Trophoblast cell (in vitro differentiated cells and primary cell): Measurements from ENCODE around the gene MAGED4B. TPM values are rescaled to one million over a fixed set of nuclear protein-coding genes. Genes with fewer than 3 reads are reported as not detected.
"Not testable (repeated sequence)": the region's sequence is repeated elsewhere in the genome, so short reads cannot be mapped to it uniquely, and the experiment has no call there.

Experiments used
- DNase-seq, 2 donors: peaks; one replicate each; pipeline ENCODE4 v3.0.0-alpha.2; 2016
- H2AFZ ChIP-seq: 2 replicates; pipeline ENCODE4 v1.6.1; 2013; ENCODE audit warnings: low read length, moderate library complexity, mild to moderate bottlenecking; ENCODE audit not compliant: insufficient read depth, poor library complexity
- H2AK5ac ChIP-seq: 2 replicates; pipeline ENCODE4 v1.6.1; 2013; ENCODE audit warnings: mild to moderate bottlenecking, low read length
- H2BK120ac ChIP-seq: 2 replicates; pipeline ENCODE4 v1.6.1; 2013; ENCODE audit warnings: low read length, mild to moderate bottlenecking, moderate library complexity; ENCODE audit not compliant: insufficient read depth, poor library complexity
- H2BK12ac ChIP-seq: 2 replicates; pipeline ENCODE4 v1.6.1; 2013; ENCODE audit warnings: mild to moderate bottlenecking, low read length, moderate library complexity
- H2BK5ac ChIP-seq: 2 replicates; pipeline ENCODE4 v1.6.1; 2013; ENCODE audit warnings: low read length, low read depth, moderate library complexity, mild to moderate bottlenecking; ENCODE audit not compliant: poor library complexity
- H3K14ac ChIP-seq: 2 replicates; pipeline ENCODE4 v1.6.1; 2013; ENCODE audit warnings: mild to moderate bottlenecking, low read length
- H3K18ac ChIP-seq: 2 replicates; pipeline ENCODE4 v1.6.1; 2013; ENCODE audit warnings: mild to moderate bottlenecking, low read length
- H3K23ac ChIP-seq: 2 replicates; pipeline ENCODE4 v1.6.1; 2013; ENCODE audit warnings: low read length
- H3K27ac ChIP-seq: 2 replicates; pipeline ENCODE4 v1.5.1; 2013; ENCODE audit warnings: low read depth, mild to moderate bottlenecking, inconsistent platforms, low read length, moderate library complexity
- H3K27me3 ChIP-seq: 2 replicates; pipeline ENCODE4 v1.6.1; 2013; ENCODE audit warnings: inconsistent platforms, mild to moderate bottlenecking, low read length, moderate library complexity; ENCODE audit not compliant: insufficient read depth
- H3K36me3 ChIP-seq, 2 experiments: 1 replicate in 1 of 2; 2 replicates in 1 of 2; pipeline ENCODE4 v1.6.1; 2013; ENCODE audit warnings: low read length in 2 of 2, mild to moderate bottlenecking in 2 of 2, moderate library complexity in 1 of 2; ENCODE audit not compliant: insufficient read depth in 2 of 2, control insufficient read depth in 1 of 2
- H3K4ac ChIP-seq: 2 replicates; pipeline ENCODE4 v1.6.1; 2013; ENCODE audit warnings: low read depth, mild to moderate bottlenecking, low read length, moderate library complexity
- H3K4me1 ChIP-seq, 2 experiments: 1 replicate in 1 of 2; 2 replicates in 1 of 2; pipeline ENCODE4 v1.6.1; 2013; ENCODE audit warnings: low read length in 2 of 2, mild to moderate bottlenecking in 2 of 2, moderate library complexity in 1 of 2; ENCODE audit not compliant: insufficient read depth in 2 of 2, control insufficient read depth in 1 of 2
- H3K4me2 ChIP-seq: 2 replicates; pipeline ENCODE4 v1.6.1; 2013; ENCODE audit warnings: inconsistent platforms, mild to moderate bottlenecking, low read length, moderate library complexity
- H3K4me3 ChIP-seq: 2 replicates; pipeline ENCODE4 v1.5.1; 2013; ENCODE audit warnings: mild to moderate bottlenecking, low read depth, low read length, inconsistent platforms
- H3K79me1 ChIP-seq: one replicate; pipeline ENCODE4 v1.6.1; 2013; ENCODE audit warnings: low read length
- H3K79me2 ChIP-seq: 2 replicates; pipeline ENCODE4 v1.6.1; 2013; ENCODE audit warnings: low read length, mild to moderate bottlenecking; ENCODE audit not compliant: control insufficient read depth, insufficient read depth, poor library complexity
- H3K9ac ChIP-seq: 2 replicates; pipeline ENCODE4 v1.6.1; 2013; ENCODE audit warnings: mild to moderate bottlenecking, low read length
- H3K9me3 ChIP-seq: 2 replicates; pipeline ENCODE4 v1.6.1; 2013; ENCODE audit warnings: low read depth, mild to moderate bottlenecking, control low read depth, inconsistent platforms, low read length; ENCODE audit not compliant: insufficient read depth
- H4K12ac ChIP-seq: 2 replicates; pipeline ENCODE4 v1.6.1; 2013; ENCODE audit warnings: low read depth, mild to moderate bottlenecking, low read length, moderate library complexity
- H4K8ac ChIP-seq: 2 replicates; pipeline ENCODE4 v1.6.1; 2013; ENCODE audit warnings: low read depth, mild to moderate bottlenecking, low read length, moderate library complexity
- H4K91ac ChIP-seq: one replicate; pipeline ENCODE4 v1.6.1; 2013; ENCODE audit warnings: low read depth, mild to moderate bottlenecking, low read length, moderate library complexity
- WGBS: extraction: QIAGEN DNeasy Blood & Tissue Kit; methylation state at CpG from one replicate; pipeline ENCODE4 v1.1.7; 2013; ENCODE audit warnings: missing lambda C conversion rate; ENCODE audit not compliant: insufficient read length, insufficient coverage; ENCODE audit errors: extremely low coverage; 5-methylcytosine and 5-hydroxymethylcytosine counted together
- polyA plus RNA-seq: library from polyadenylated mRNA; stranded (reverse); fragments of 200-250 nt; gene quantifications from 2 replicates; pipeline ENCODE4 v1.2.3, GENCODE V29; 2013

MAGED4B gene
- 110 and 111 TPM in 2 replicates for polyA plus RNA-seq

GRCh38 chrX:52068666-52069640 lies at the start of gene MAGED4B:
Gene MAGED4B, minus strand, starts transcription at chrX:52069183. Its CDS starts 1,011 bp downstream, at chrX:52068172.
- H3K18ac ChIP-seq, H3K27me3 ChIP-seq, H2AK5ac ChIP-seq, H2AFZ ChIP-seq, H3K4me1 ChIP-seq, H3K4ac ChIP-seq, H2BK12ac ChIP-seq, H2BK5ac ChIP-seq, H3K36me3 ChIP-seq, H3K79me1 ChIP-seq, H3K27ac ChIP-seq, H3K79me2 ChIP-seq, H3K14ac ChIP-seq, H4K91ac ChIP-seq, H4K8ac ChIP-seq, H3K4me3 ChIP-seq, H3K23ac ChIP-seq, H3K4me2 ChIP-seq, DNase-seq, H3K9me3 ChIP-seq, H2BK120ac ChIP-seq, H4K12ac ChIP-seq, H3K9ac ChIP-seq: not testable (repeated sequence)
- no CpG with 5 or more reads among the region's 56 CpGs for WGBS

- Histone ChIP-seq H3K4ac (no peak overlapping the region), H3K9ac (no peak overlapping the region), H4K91ac (no peak overlapping the region), H2AFZ (no peak overlapping the region), H3K4me2 (no peak overlapping the region), H3K79me1 (no peaks in the 10 kb centered on the region), H2AK5ac (no peak overlapping the region), H3K4me3 (no peak overlapping the region), H2BK120ac (no peak overlapping the region), H3K79me2 (no peaks in the 10 kb centered on the region), H2BK5ac (no peak overlapping the region), H3K4me1 (no peaks in the 10 kb centered on the region), H2BK12ac (no peak overlapping the region), H4K8ac (no peak overlapping the region), H3K27ac (no peak overlapping the region), H3K36me3 (no peaks in the 10 kb centered on the region), H3K27me3 (no peaks in the 10 kb centered on the region), H4K12ac (no peak overlapping the region), H3K18ac (no peak overlapping the region), H3K9me3 (no peaks in the 10 kb centered on the region), H3K14ac (no peak overlapping the region), H3K23ac (no peak overlapping the region)
- DNase-seq, result no peak
- no CpG with 5 or more reads among the region's 3 CpGs for WGBS
Observed at GRCh38 chrX:52118262-52118661, 49.3 kb upstream of the MAGED4B start.

- H3K4me2 ChIP-seq, result no peak overlapping the region
- H3K36me3 ChIP-seq, result no peaks in the 10 kb centered on the region
- no peak overlapping the region for H2BK120ac ChIP-seq
- no peaks in the 10 kb centered on the region for H3K9me3 ChIP-seq
- no peak overlapping the region for H4K91ac ChIP-seq
- no peak overlapping the region for H3K23ac ChIP-seq
- no peaks in the 10 kb centered on the region for H3K27me3 ChIP-seq
- H2AK5ac ChIP-seq, result no peak overlapping the region
- no peak overlapping the region for H3K4me3 ChIP-seq
- no peak overlapping the region for H4K8ac ChIP-seq
- peak in 1 of 2 donors; percentile 54 for DNase-seq
- H3K14ac ChIP-seq, result no peak overlapping the region
- H3K79me2 ChIP-seq, result no peaks in the 10 kb centered on the region
- H2BK12ac ChIP-seq, result no peak overlapping the region
- no peak overlapping the region for H2AFZ ChIP-seq
- H3K18ac ChIP-seq, result no peak overlapping the region
- H3K27ac ChIP-seq, result no peak overlapping the region
- H3K79me1 ChIP-seq, result no peaks in the 10 kb centered on the region
- no CpG with 5 or more reads among the region's 4 CpGs for WGBS
- H3K9ac ChIP-seq, result no peak overlapping the region
- H4K12ac ChIP-seq, result no peak overlapping the region
- no peak overlapping the region for H2BK5ac ChIP-seq
- no peak overlapping the region for H3K4ac ChIP-seq
- no peaks in the 10 kb centered on the region for H3K4me1 ChIP-seq
Observed at GRCh38 chrX:52082578-52082977, 13.6 kb upstream of the MAGED4B start.

GRCh38 chrX:52078131-52078530 lies 9.1 kb upstream of the MAGED4B start:
- no CpG with 5 or more reads among the region's 1 CpG for WGBS
- Histone ChIP-seq H2BK120ac (no peak overlapping the region), H3K79me1 (no peaks in the 10 kb centered on the region)

More at GRCh38 chrX:52078131-52078530, 9.1 kb upstream of the MAGED4B start:
- Histone ChIP-seq H3K18ac (no peak overlapping the region), H2BK12ac (no peak overlapping the region), H3K14ac (no peak overlapping the region), H4K91ac (no peak overlapping the region), H3K4me1 (no peaks in the 10 kb centered on the region), H3K36me3 (no peaks in the 10 kb centered on the region), H3K4me2 (no peak overlapping the region), H3K23ac (no peak overlapping the region), H3K79me2 (no peaks in the 10 kb centered on the region), H3K4me3 (no peak overlapping the region), H2BK5ac (no peak overlapping the region), H2AFZ (no peak overlapping the region), H3K27me3 (no peaks in the 10 kb centered on the region), H4K12ac (no peak overlapping the region), H2AK5ac (no peak overlapping the region), H4K8ac (no peak overlapping the region), H3K9me3 (no peaks in the 10 kb centered on the region), H3K4ac (no peak overlapping the region), H3K27ac (no peak overlapping the region), H3K9ac (no peak overlapping the region)
- no peak for DNase-seq
